Liver (tissue), 9 donors: ENCODE data around the gene F8A1. TPM values are rescaled to one million over a fixed set of nuclear protein-coding genes. Genes with fewer than 3 reads are reported as not detected.
"Not testable (repeated sequence)": the region's sequence is repeated elsewhere in the genome, so short reads cannot be mapped to it uniquely, and the experiment has no call there.

Experiments used
- DNase-seq: peaks from one replicate; pipeline ENCODE4 v3.0.0-alpha.2; 2017; ENCODE audit warnings: low spot score
- H3K27ac ChIP-seq, 2 donors: one replicate each; pipeline ENCODE4 v1.7.0; 2013; ENCODE audit warnings: inconsistent platforms in 2 of 2, low read length in 2 of 2, control low read depth in 1 of 2, low read depth in 1 of 2, mild to moderate bottlenecking in 1 of 2
- H3K27me3 ChIP-seq, 4 donors: one replicate each; pipeline versions ENCODE4 v1.6.1 to v1.7.0; 2013; ENCODE audit warnings: low read length in 3 of 4, inconsistent platforms in 1 of 4, mild to moderate bottlenecking in 1 of 4, moderate library complexity in 1 of 4; ENCODE audit not compliant: control insufficient read depth in 4 of 4, insufficient read depth in 4 of 4
- H3K36me3 ChIP-seq, 4 donors: one replicate each; pipeline versions ENCODE4 v1.6.1 to v1.7.0; 2013; ENCODE audit warnings: low read length in 3 of 4, mild to moderate bottlenecking in 3 of 4, low read depth in 1 of 4, moderate library complexity in 1 of 4; ENCODE audit not compliant: control insufficient read depth in 4 of 4, insufficient read depth in 3 of 4
- H3K4me1 ChIP-seq, 4 donors: one replicate each; pipeline versions ENCODE4 v1.6.1 to v1.7.0; 2013; ENCODE audit warnings: low read length in 3 of 4, mild to moderate bottlenecking in 3 of 4, moderate library complexity in 1 of 4; ENCODE audit not compliant: control insufficient read depth in 4 of 4, insufficient read depth in 4 of 4
- H3K4me3 ChIP-seq, 3 donors: one replicate each; pipeline versions ENCODE4 v1.6.1 to v1.7.0; 2013; ENCODE audit warnings: low read length in 3 of 3, control low read depth in 1 of 3, low read depth in 1 of 3, mild to moderate bottlenecking in 1 of 3
- H3K9ac ChIP-seq, 2 donors: one replicate each; pipeline ENCODE4 v1.7.0; 2013; ENCODE audit warnings: low read length in 2 of 2, mild to moderate bottlenecking in 2 of 2, moderate library complexity in 2 of 2, control low read depth in 1 of 2, low read depth in 1 of 2
- H3K9me3 ChIP-seq, 4 donors: one replicate each; pipeline versions ENCODE4 v1.6.1 to v1.7.0; 2013; ENCODE audit warnings: low read length in 3 of 4; ENCODE audit not compliant: control insufficient read depth in 4 of 4
- ATF3 ChIP-seq: IDR thresholded peaks from 2 replicates; pipeline ENCODE4 v1.6.1; 2016; ENCODE audit warnings: antibody characterized with exemption
- EGR1 ChIP-seq, 2 donors: IDR thresholded peaks; 2 replicates each; pipeline ENCODE4 v1.6.1; 2016 to 2018; ENCODE audit warnings: antibody characterized with exemption in 2 of 2, low read depth in 2 of 2
- FOXA1 ChIP-seq: IDR thresholded peaks from 2 replicates; pipeline ENCODE4 v1.6.1; 2016; ENCODE audit warnings: antibody characterized with exemption
- FOXA2 ChIP-seq: IDR thresholded peaks from 2 replicates; pipeline ENCODE4 v1.6.1; 2016; ENCODE audit warnings: antibody characterized with exemption
- GABPA ChIP-seq, 2 donors: IDR thresholded peaks in 1 of 2; conservative IDR thresholded peaks in 1 of 2; 2 replicates each; pipeline ENCODE4 v1.6.1; 2016; ENCODE audit warnings: antibody characterized with exemption in 2 of 2, mild to moderate bottlenecking in 1 of 2, moderate library complexity in 1 of 2
- HNF4A ChIP-seq, 2 donors: conservative IDR thresholded peaks; 2 replicates each; pipeline ENCODE4 v1.6.1; 2016; ENCODE audit warnings: antibody characterized with exemption in 2 of 2, mild to moderate bottlenecking in 2 of 2
- HNF4G ChIP-seq: IDR thresholded peaks from 2 replicates; pipeline ENCODE4 v1.6.1; 2016; ENCODE audit warnings: antibody characterized with exemption
- JUND ChIP-seq, 2 donors: IDR thresholded peaks; 2 replicates each; pipeline ENCODE4 v1.6.1; 2016; ENCODE audit warnings: antibody characterized with exemption in 2 of 2
- MAX ChIP-seq: IDR thresholded peaks from 2 replicates; pipeline ENCODE4 v1.6.1; 2016; ENCODE audit warnings: antibody characterized with exemption
- NR2F2 ChIP-seq: IDR thresholded peaks from 2 replicates; pipeline ENCODE4 v1.6.1; 2016; ENCODE audit warnings: antibody characterized with exemption
- RAD21 ChIP-seq, 2 donors: IDR thresholded peaks; 2 replicates each; pipeline ENCODE4 v1.6.1; 2016; ENCODE audit warnings: antibody characterized with exemption in 2 of 2, mild to moderate bottlenecking in 2 of 2
- RXRA ChIP-seq, 2 donors: IDR thresholded peaks; 2 replicates each; pipeline ENCODE4 v1.6.1; 2017 to 2018; ENCODE audit warnings: antibody characterized with exemption in 2 of 2, mild to moderate bottlenecking in 1 of 2
- SP1 ChIP-seq: IDR thresholded peaks from 2 replicates; pipeline ENCODE4 v1.6.1; 2018; ENCODE audit warnings: antibody characterized with exemption, mild to moderate bottlenecking
- TAF1 ChIP-seq: conservative IDR thresholded peaks from 2 replicates; pipeline ENCODE4 v1.6.1; 2016; ENCODE audit warnings: antibody characterized with exemption, mild to moderate bottlenecking
- WGBS: extraction: QIAGEN DNeasy Blood & Tissue Kit; methylation state at CpG from one replicate; pipeline ENCODE4 v1.1.7; 2013; 5-methylcytosine and 5-hydroxymethylcytosine counted together
- polyA plus RNA-seq, 2 donors: library from polyadenylated mRNA; stranded (reverse) in 1 of 2; unstranded in 1 of 2; fragments of 200-250 nt in 1 of 2; fragments of >200 nt in 1 of 2; fragmentation: Nextera tagmentation in 1 of 2; extraction: Ambion mirVana in 1 of 2; gene quantifications; one replicate each; pipeline versions ENCODE4 v1.2.1 to v1.2.3, GENCODE V29; 2013 to 2015
- total RNA-seq, 2 donors: library from RNA; depleted of rRNA; stranded (reverse); fragments of >200 nt; gene quantifications; one replicate each; pipeline ENCODE4 v1.2.3, GENCODE V29; 2014
- TF ChIP-seq, protein P1 (sequence below): IDR thresholded peaks from 2 replicates; pipeline ENCODE4 v1.6.1; 2016; ENCODE audit warnings: antibody characterized with exemption, mild to moderate bottlenecking
- TF ChIP-seq, protein P2 (sequence below): fragments of 150-350 bp; IDR thresholded peaks from 2 replicates; pipeline ENCODE4 v1.5.1; 2017; ENCODE audit warnings: improper control_type of control experiment, low read depth, low read length; ENCODE audit not compliant: missing input control
- donor health status: healthy.
- donor health status: healthy.
- donor health status: healthy.
- donor health status: healthy.
- donor health status: healthy.

Gene F8A1
- total and polyA plus RNA-seq, 4 donors: 0.42 to 25.0 (median 4.8) TPM

GRCh38 chrX:154855256-154855655 lies 30.9 kb upstream of the F8A1 start:
- Histone ChIP-seq H3K4me1 (no peaks in the 10 kb centered on the region), H3K36me3 (peaks cover 0 to 4% (median 1%) of the 10 kb centered on the region in 4 donors), H3K4me3 (no peak overlapping the region), H3K9ac (no peak overlapping the region), H3K9me3 (peaks cover 0 to 3% (median 0%) of the 10 kb centered on the region in 4 donors), H3K27ac (no peak overlapping the region), H3K27me3 (no peaks in the 10 kb centered on the region)
- no peak for DNase-seq
- no peak for TF ChIP-seq RAD21 (IDR thresholded peaks at IDR 0.05)
- no peak for TF ChIP-seq FOXA2
- no peak for TF ChIP-seq SP1
- no peak for TF ChIP-seq HNF4G
- no peak for TF ChIP-seq TAF1
- TF ChIP-seq, protein P1, sequence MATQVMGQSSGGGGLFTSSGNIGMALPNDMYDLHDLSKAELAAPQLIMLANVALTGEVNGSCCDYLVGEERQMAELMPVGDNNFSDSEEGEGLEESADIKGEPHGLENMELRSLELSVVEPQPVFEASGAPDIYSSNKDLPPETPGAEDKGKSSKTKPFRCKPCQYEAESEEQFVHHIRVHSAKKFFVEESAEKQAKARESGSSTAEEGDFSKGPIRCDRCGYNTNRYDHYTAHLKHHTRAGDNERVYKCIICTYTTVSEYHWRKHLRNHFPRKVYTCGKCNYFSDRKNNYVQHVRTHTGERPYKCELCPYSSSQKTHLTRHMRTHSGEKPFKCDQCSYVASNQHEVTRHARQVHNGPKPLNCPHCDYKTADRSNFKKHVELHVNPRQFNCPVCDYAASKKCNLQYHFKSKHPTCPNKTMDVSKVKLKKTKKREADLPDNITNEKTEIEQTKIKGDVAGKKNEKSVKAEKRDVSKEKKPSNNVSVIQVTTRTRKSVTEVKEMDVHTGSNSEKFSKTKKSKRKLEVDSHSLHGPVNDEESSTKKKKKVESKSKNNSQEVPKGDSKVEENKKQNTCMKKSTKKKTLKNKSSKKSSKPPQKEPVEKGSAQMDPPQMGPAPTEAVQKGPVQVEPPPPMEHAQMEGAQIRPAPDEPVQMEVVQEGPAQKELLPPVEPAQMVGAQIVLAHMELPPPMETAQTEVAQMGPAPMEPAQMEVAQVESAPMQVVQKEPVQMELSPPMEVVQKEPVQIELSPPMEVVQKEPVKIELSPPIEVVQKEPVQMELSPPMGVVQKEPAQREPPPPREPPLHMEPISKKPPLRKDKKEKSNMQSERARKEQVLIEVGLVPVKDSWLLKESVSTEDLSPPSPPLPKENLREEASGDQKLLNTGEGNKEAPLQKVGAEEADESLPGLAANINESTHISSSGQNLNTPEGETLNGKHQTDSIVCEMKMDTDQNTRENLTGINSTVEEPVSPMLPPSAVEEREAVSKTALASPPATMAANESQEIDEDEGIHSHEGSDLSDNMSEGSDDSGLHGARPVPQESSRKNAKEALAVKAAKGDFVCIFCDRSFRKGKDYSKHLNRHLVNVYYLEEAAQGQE: no peak
- TF ChIP-seq, protein P2, sequence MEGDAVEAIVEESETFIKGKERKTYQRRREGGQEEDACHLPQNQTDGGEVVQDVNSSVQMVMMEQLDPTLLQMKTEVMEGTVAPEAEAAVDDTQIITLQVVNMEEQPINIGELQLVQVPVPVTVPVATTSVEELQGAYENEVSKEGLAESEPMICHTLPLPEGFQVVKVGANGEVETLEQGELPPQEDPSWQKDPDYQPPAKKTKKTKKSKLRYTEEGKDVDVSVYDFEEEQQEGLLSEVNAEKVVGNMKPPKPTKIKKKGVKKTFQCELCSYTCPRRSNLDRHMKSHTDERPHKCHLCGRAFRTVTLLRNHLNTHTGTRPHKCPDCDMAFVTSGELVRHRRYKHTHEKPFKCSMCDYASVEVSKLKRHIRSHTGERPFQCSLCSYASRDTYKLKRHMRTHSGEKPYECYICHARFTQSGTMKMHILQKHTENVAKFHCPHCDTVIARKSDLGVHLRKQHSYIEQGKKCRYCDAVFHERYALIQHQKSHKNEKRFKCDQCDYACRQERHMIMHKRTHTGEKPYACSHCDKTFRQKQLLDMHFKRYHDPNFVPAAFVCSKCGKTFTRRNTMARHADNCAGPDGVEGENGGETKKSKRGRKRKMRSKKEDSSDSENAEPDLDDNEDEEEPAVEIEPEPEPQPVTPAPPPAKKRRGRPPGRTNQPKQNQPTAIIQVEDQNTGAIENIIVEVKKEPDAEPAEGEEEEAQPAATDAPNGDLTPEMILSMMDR: no peak
- no peak for TF ChIP-seq HNF4A (conservative IDR thresholded peaks at IDR 0.05)
- no peak for TF ChIP-seq JUND (IDR thresholded peaks at IDR 0.05)
- TF ChIP-seq GABPA (IDR thresholded peaks at IDR 0.05 in 1 of 2, conservative IDR thresholded peaks at IDR 0.05 in 1 of 2): no peak
- no peak for TF ChIP-seq ATF3
- no peak for TF ChIP-seq FOXA1
- no peak for TF ChIP-seq EGR1 (IDR thresholded peaks at IDR 0.05; ENCODE audit: low read depth in 2 of 2)

GRCh38 chrX:154868522-154868921 lies 17.6 kb upstream of the F8A1 start:
- not testable (repeated sequence) for H3K36me3 ChIP-seq, H3K9ac ChIP-seq, H3K27ac ChIP-seq, H3K27me3 ChIP-seq, DNase-seq, H3K4me1 ChIP-seq, H3K4me3 ChIP-seq, H3K9me3 ChIP-seq

- no peak for DNase-seq
- Histone ChIP-seq H3K4me1 (no peaks in the 10 kb centered on the region), H3K27me3 (no peaks in the 10 kb centered on the region), H3K4me3 (no peak overlapping the region), H3K36me3 (no peaks in the 10 kb centered on the region), H3K27ac (no peak overlapping the region), H3K9ac (no peak overlapping the region), H3K9me3 (no peaks in the 10 kb centered on the region)
- WGBS: 91% methylated on average over 2 of the region's 2 CpGs
- no peak for TF ChIP-seq JUND (IDR thresholded peaks at IDR 0.05)
- TF ChIP-seq, protein P2: no peak
- no peak for TF ChIP-seq RXRA (IDR thresholded peaks at IDR 0.05)
- no peak for TF ChIP-seq GABPA (IDR thresholded peaks at IDR 0.05 in 1 of 2, conservative IDR thresholded peaks at IDR 0.05 in 1 of 2)
- TF ChIP-seq NR2F2: no peak
- TF ChIP-seq MAX: no peak
- TF ChIP-seq TAF1: no peak
- TF ChIP-seq RAD21 (IDR thresholded peaks at IDR 0.05): no peak
- no peak for TF ChIP-seq FOXA1
- no peak for TF ChIP-seq HNF4G
- TF ChIP-seq, protein P1: no peak
- TF ChIP-seq EGR1 (IDR thresholded peaks at IDR 0.05; ENCODE audit: low read depth in 2 of 2): no peak
- no peak for TF ChIP-seq HNF4A (conservative IDR thresholded peaks at IDR 0.05)
- TF ChIP-seq SP1: no peak
These were observed 12.8 kb upstream of the F8A1 start for GRCh38 chrX:154873329-154873728.
